HEK293T (cell line): ENCODE data around the gene CTNNA2.

Source experiments
- CTCF ChIA-PET: fragments of 350-600 bp; formaldehyde crosslinking; extraction: SDS; loops from one replicate; lab custom pipeline; 2021; ENCODE audit warnings: antibody characterized with exemption, inconsistent platforms; lab: Yijun Ruan, JAX
- POLR2A ChIA-PET: fragments of 350-600 bp; formaldehyde crosslinking; extraction: SDS; loops from one replicate; lab custom pipeline; 2020; ENCODE audit warnings: antibody characterized with exemption, inconsistent platforms; lab: Yijun Ruan, JAX
- DNase-seq: peaks from one replicate; pipeline ENCODE4 v3.0.0; 2012; ENCODE audit warnings: mixed read lengths; ENCODE audit errors: extremely low spot score
- ARNT ChIP-seq: fragments of 450-650 bp; IDR thresholded peaks from 2 replicates; pipeline ENCODE4 v1.6.1; 2017; ENCODE audit warnings: mild to moderate bottlenecking
- BHLHE40 ChIP-seq: fragments of 450-650 bp; IDR thresholded peaks from 2 replicates; pipeline ENCODE4 v1.6.1; 2016; ENCODE audit warnings: mild to moderate bottlenecking, moderate library complexity, borderline replicate concordance
- CTBP1 ChIP-seq: fragments of 450-650 bp; IDR thresholded peaks from 2 replicates; pipeline ENCODE4 v1.6.1; 2016; ENCODE audit warnings: borderline replicate concordance
- ELF4 ChIP-seq: fragments of 450-650 bp; IDR thresholded peaks from 2 replicates; pipeline ENCODE4 v1.6.1; 2017; ENCODE audit warnings: antibody characterized with exemption
- FOXA1 ChIP-seq: fragments of 450-650 bp; IDR thresholded peaks from 2 replicates; pipeline ENCODE4 v1.6.1; 2016; ENCODE audit warnings: mild to moderate bottlenecking
- FOXK2 ChIP-seq: fragments of 450-650 bp; IDR thresholded peaks from 2 replicates; pipeline ENCODE4 v1.6.1; 2016; ENCODE audit warnings: mild to moderate bottlenecking
- FOXM1 ChIP-seq: fragments of 450-650 bp; IDR thresholded peaks from 2 replicates; pipeline ENCODE4 v1.6.1; 2017; ENCODE audit warnings: mild to moderate bottlenecking, borderline replicate concordance
- HDGF ChIP-seq: fragments of 450-650 bp; IDR thresholded peaks from 2 replicates; pipeline ENCODE4 v1.6.1; 2017; ENCODE audit warnings: antibody characterized with exemption, borderline replicate concordance
- L3MBTL2 ChIP-seq: fragments of 450-650 bp; conservative IDR thresholded peaks from 2 replicates; pipeline ENCODE4 v1.6.1; 2016; ENCODE audit warnings: mild to moderate bottlenecking
- LEF1 ChIP-seq: fragments of 450-650 bp; IDR thresholded peaks from 2 replicates; pipeline ENCODE4 v1.6.1; 2017; ENCODE audit warnings: mild to moderate bottlenecking, borderline replicate concordance
- NFRKB ChIP-seq: fragments of 450-650 bp; IDR thresholded peaks from 2 replicates; pipeline ENCODE4 v1.6.1; 2016; ENCODE audit warnings: mild to moderate bottlenecking, moderate library complexity
- PKNOX1 ChIP-seq: fragments of 450-650 bp; IDR thresholded peaks from 2 replicates; pipeline ENCODE4 v1.6.1; 2016
- SP1 ChIP-seq: fragments of 450-650 bp; IDR thresholded peaks from 2 replicates; pipeline ENCODE4 v1.6.1; 2017
- SUZ12 ChIP-seq: fragments of 450-650 bp; IDR thresholded peaks from 2 replicates; pipeline ENCODE4 v1.6.1; 2016; ENCODE audit warnings: mild to moderate bottlenecking
- TARDBP ChIP-seq: fragments of 450-650 bp; IDR thresholded peaks from 2 replicates; pipeline ENCODE4 v1.6.1; 2016
- ZNF384 ChIP-seq: fragments of 450-650 bp; IDR thresholded peaks from 2 replicates; pipeline ENCODE4 v1.6.1; 2016

The CTNNA2 gene

GRCh38 chr2:80506563-80506962 lies 993.7 kb downstream of the CTNNA2 start:
- ChIA-PET CTCF (no interaction called here), POLR2A (no interaction called here)
- no peak for TF ChIP-seq ELF4
- no peak for TF ChIP-seq NFRKB
- TF ChIP-seq ZNF384 = no peak
- no peak for TF ChIP-seq PKNOX1
- TF ChIP-seq FOXA1 = no peak
- no peak for TF ChIP-seq FOXK2
- TF ChIP-seq SP1 = no peak
- no peak for TF ChIP-seq L3MBTL2
- no peak for TF ChIP-seq SUZ12
- TF ChIP-seq HDGF = no peak
- TF ChIP-seq FOXM1 = no peak

GRCh38 chr2:80510716-80511115 lies 997.9 kb downstream of the CTNNA2 start:
- DNase-seq = no peak
- CTCF ChIA-PET = no interaction called here
- POLR2A ChIA-PET = no interaction called here
- no peak for TF ChIP-seq FOXA1
- no peak for TF ChIP-seq FOXK2
- TF ChIP-seq ARNT = no peak
- TF ChIP-seq ZNF384 = no peak

More at GRCh38 chr2:80506563-80506962, 993.7 kb downstream of the CTNNA2 start:
- DNase-seq = no peak

GRCh38 chr2:80515964-80516363 lies 1003.1 kb downstream of the CTNNA2 start:
- POLR2A ChIA-PET = no interaction called here
- CTCF ChIA-PET = no interaction called here
- no peak for DNase-seq
- TF ChIP-seq SP1 (no peak), BHLHE40 (no peak), FOXK2 (no peak), NFRKB (no peak), TARDBP (no peak), ELF4 (no peak), SUZ12 (no peak), HDGF (no peak), FOXM1 (no peak), ARNT (no peak)

- TF ChIP-seq BHLHE40 (no peak), FOXK2 (no peak)
- CTCF ChIA-PET = no interaction called here
- no peak for DNase-seq
- POLR2A ChIA-PET = no interaction called here
These were observed 1004.5 kb downstream of the CTNNA2 start for GRCh38 chr2:80517316-80517715.

- no peak for DNase-seq
These were observed 1006.3 kb downstream of the CTNNA2 start for GRCh38 chr2:80519121-80519643.

GRCh38 chr2:80519699-80520291 lies 1006.9 kb downstream of the CTNNA2 start:
- DNase-seq = no peak
- CTCF ChIA-PET = no interaction called here
- POLR2A ChIA-PET = no interaction called here
- TF ChIP-seq SP1 (no peak), PKNOX1 (no peak), FOXM1 (no peak), ZNF384 (no peak), FOXK2 (no peak), NFRKB (no peak), BHLHE40 (no peak), TARDBP (no peak), LEF1 (no peak), L3MBTL2 (no peak), HDGF (no peak), ELF4 (no peak), SUZ12 (no peak), FOXA1 (no peak), CTBP1 (no peak), ARNT (no peak)

More at GRCh38 chr2:80519121-80519643, 1006.3 kb downstream of the CTNNA2 start:
- ChIA-PET CTCF (no interaction called here), POLR2A (no interaction called here)
- no peak for TF ChIP-seq FOXM1
- TF ChIP-seq CTBP1 = no peak
- no peak for TF ChIP-seq ELF4
- no peak for TF ChIP-seq TARDBP
- no peak for TF ChIP-seq ARNT
- no peak for TF ChIP-seq HDGF
- no peak for TF ChIP-seq L3MBTL2
- TF ChIP-seq NFRKB = no peak
- TF ChIP-seq ZNF384 = no peak
- no peak for TF ChIP-seq PKNOX1

GRCh38 chr2:80525152-80525551 lies 1012.3 kb downstream of the CTNNA2 start:
- DNase-seq = no peak
- POLR2A ChIA-PET = no interaction called here
- TF ChIP-seq ARNT = no peak
- TF ChIP-seq NFRKB = no peak
- TF ChIP-seq PKNOX1 = no peak
- no peak for TF ChIP-seq HDGF
- no peak for TF ChIP-seq SP1
- no peak for TF ChIP-seq SUZ12
- no peak for TF ChIP-seq TARDBP
- TF ChIP-seq ZNF384 = no peak
- no peak for TF ChIP-seq L3MBTL2
- no peak for TF ChIP-seq FOXM1
- TF ChIP-seq FOXA1 = no peak
- no peak for TF ChIP-seq CTBP1
- no peak for TF ChIP-seq ELF4
- CTCF ChIA-PET = no interaction called here
